ENCODE results near the gene TMOD1. TPM values are rescaled to one million over a fixed set of nuclear protein-coding genes. Genes with fewer than 3 reads are reported as not detected.

TMOD1 gene
- total RNA-seq, 1 donor from 2014 or later: not detected

GRCh38 chr9:97556036-97556720, 54.7 kb downstream of the TMOD1 start:
- H2AFZ ChIP-seq (replicated peaks): no peak overlapping the region
- DNase-seq (ENCODE audit: low spot score): no peak
- no peak overlapping the region for H3K27ac ChIP-seq
- H3K79me2 ChIP-seq (ENCODE audit: low read depth): no peaks in the 10 kb centered on the region
- no peaks in the 10 kb centered on the region for H3K9me3 Mint-ChIP-seq
- H3K27me3 ChIP-seq: no peaks in the 10 kb centered on the region
- no peaks in the 10 kb centered on the region for H3F3A ChIP-seq (ENCODE audit: low read depth)
- no peak overlapping the region for H3K4me2 ChIP-seq
- TF ChIP-seq, protein P1, sequence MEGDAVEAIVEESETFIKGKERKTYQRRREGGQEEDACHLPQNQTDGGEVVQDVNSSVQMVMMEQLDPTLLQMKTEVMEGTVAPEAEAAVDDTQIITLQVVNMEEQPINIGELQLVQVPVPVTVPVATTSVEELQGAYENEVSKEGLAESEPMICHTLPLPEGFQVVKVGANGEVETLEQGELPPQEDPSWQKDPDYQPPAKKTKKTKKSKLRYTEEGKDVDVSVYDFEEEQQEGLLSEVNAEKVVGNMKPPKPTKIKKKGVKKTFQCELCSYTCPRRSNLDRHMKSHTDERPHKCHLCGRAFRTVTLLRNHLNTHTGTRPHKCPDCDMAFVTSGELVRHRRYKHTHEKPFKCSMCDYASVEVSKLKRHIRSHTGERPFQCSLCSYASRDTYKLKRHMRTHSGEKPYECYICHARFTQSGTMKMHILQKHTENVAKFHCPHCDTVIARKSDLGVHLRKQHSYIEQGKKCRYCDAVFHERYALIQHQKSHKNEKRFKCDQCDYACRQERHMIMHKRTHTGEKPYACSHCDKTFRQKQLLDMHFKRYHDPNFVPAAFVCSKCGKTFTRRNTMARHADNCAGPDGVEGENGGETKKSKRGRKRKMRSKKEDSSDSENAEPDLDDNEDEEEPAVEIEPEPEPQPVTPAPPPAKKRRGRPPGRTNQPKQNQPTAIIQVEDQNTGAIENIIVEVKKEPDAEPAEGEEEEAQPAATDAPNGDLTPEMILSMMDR (IDR thresholded peaks at IDR 0.05): no peak
- TF ChIP-seq EZH2 (IDR thresholded peaks at IDR 0.05): no peak
- TF ChIP-seq EZH2phosphoT487 (IDR thresholded peaks at IDR 0.05): no peak
- H3K4me1 Mint-ChIP-seq: peaks cover 5% of the 10 kb centered on the region
- no peak overlapping the region for H3K9ac ChIP-seq
- H3K36me3 Mint-ChIP-seq: no peaks in the 10 kb centered on the region
- H3K9me3 ChIP-seq (ENCODE audit: low read depth): no peaks in the 10 kb centered on the region
- no peaks in the 10 kb centered on the region for H4K20me1 ChIP-seq (ENCODE audit: low read depth)
- peak overlapping the region; percentile 75 for H3K27ac Mint-ChIP-seq
- no peak overlapping the region for H3K4me3 Mint-ChIP-seq
- H3K27me3 Mint-ChIP-seq (ENCODE audit: insufficient read depth, low read depth): peaks cover 6% of the 10 kb centered on the region
- no peaks in the 10 kb centered on the region for H3K36me3 ChIP-seq
- H3K4me1 ChIP-seq: peaks cover 7% of the 10 kb centered on the region
- H3K4me3 ChIP-seq: no peak overlapping the region

DNA sequence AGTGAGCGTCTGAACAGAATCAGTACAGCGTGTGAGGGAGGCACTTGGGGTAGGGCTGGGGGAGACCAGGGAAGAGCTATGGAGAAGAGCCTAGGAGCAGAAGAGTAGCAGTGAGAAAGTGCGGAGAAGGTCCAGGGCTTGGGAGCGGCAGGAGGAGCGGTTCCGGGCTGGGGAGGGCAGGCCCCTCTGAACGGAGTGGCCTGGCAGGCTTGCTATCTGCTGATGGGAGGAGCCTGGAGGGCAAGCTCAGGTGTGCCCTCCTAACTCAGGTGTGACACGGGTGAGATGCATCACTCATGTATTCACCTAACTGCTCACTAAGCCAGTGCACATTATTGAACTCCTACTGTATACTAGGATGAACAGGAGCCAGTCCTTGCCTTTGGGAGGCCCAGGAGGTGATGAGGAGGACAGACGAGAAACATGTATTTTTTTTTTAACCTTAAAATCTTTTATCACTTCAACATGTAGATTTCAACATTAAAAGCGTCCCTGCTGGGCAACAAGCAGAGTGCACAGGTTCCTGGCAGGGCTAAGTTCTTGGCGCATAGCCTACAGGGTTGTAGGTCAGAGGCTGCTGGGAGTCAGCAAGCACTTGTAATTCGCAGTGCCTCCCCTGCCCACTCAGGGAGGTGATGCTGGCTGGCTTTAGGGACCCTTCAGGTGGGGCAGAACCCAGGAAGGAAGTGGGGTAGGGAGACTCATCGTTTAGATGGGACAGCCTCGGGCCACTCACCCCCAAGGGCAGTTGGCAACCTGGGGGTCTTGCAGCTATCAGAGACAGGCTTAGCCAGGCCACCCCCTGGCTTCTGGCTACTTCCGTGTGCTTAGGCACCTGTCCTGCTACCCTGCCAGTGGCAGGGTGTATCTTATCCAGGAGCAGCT, 55.5 kb downstream of the TMOD1 start:
- peaks cover 7% of the 10 kb centered on the region for H3K4me1 ChIP-seq
- Mint-ChIP-seq H3K36me3 (no peaks in the 10 kb centered on the region), H3K4me3 (no peak overlapping the region), H3K27me3 (ENCODE audit: insufficient read depth, low read depth) (peaks cover 6% of the 10 kb centered on the region), H3K9me3 (no peaks in the 10 kb centered on the region), H3K27ac (no peak overlapping the region), H3K4me1 (peaks cover 5% of the 10 kb centered on the region)
- no peak for DNase-seq (ENCODE audit: low spot score)
- no peaks in the 10 kb centered on the region for H3K79me2 ChIP-seq (ENCODE audit: low read depth)
- no peaks in the 10 kb centered on the region for H4K20me1 ChIP-seq (ENCODE audit: low read depth)
- H3K9ac ChIP-seq: no peak overlapping the region
- H2AFZ ChIP-seq (replicated peaks): no peak overlapping the region
- H3K4me2 ChIP-seq: no peak overlapping the region
- H3K4me3 ChIP-seq: no peak overlapping the region
- no peak overlapping the region for H3K27ac ChIP-seq
- H3K27me3 ChIP-seq: no peaks in the 10 kb centered on the region
- H3K9me3 ChIP-seq (ENCODE audit: low read depth): no peaks in the 10 kb centered on the region
- no peaks in the 10 kb centered on the region for H3F3A ChIP-seq (ENCODE audit: low read depth)
- TF ChIP-seq EZH2 (IDR thresholded peaks at IDR 0.05) (no peak), EZH2phosphoT487 (IDR thresholded peaks at IDR 0.05) (no peak)
- TF ChIP-seq, protein P1 (IDR thresholded peaks at IDR 0.05): no peak
- H3K36me3 ChIP-seq: no peaks in the 10 kb centered on the region

DNA sequence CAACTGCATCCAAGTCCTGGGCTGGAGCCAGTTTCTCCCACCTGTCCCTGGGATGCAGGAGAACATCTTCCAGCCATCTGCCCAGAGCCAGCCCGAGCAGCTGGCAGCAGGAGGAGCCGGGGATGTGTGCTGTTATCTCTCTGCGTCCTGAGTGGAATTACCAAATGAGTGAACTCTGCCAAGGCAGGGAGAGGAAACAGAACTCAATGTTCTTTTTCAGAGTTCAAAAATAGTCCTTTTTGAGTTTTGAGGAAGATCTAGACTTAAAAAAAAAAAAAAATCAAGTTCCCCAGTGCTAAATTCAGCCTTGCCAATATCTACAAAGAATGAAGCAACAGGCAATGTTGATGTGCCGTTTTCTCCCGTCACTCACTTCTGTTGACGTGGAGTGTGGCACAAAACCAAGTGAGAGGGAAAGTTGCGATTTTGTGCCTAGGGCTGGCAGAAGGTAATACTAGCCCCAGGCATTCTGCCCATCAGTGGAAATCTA, 56.2 kb downstream of the TMOD1 start:
- peaks cover 8% of the 10 kb centered on the region for H3K27me3 Mint-ChIP-seq (ENCODE audit: insufficient read depth, low read depth)
- H3K4me3 ChIP-seq: no peak overlapping the region
- peaks cover 5% of the 10 kb centered on the region for H3K4me1 Mint-ChIP-seq
- H3K36me3 ChIP-seq: no peaks in the 10 kb centered on the region
- H4K20me1 ChIP-seq (ENCODE audit: low read depth): no peaks in the 10 kb centered on the region
- DNase-seq (ENCODE audit: low spot score): no peak
- no peaks in the 10 kb centered on the region for H3K27me3 ChIP-seq
- H3K27ac ChIP-seq: no peak overlapping the region
- TF ChIP-seq EZH2phosphoT487 (IDR thresholded peaks at IDR 0.05): no peak
- no peak for TF ChIP-seq EZH2 (IDR thresholded peaks at IDR 0.05)
- TF ChIP-seq, protein P1 (IDR thresholded peaks at IDR 0.05): no peak
- H3F3A ChIP-seq (ENCODE audit: low read depth): no peaks in the 10 kb centered on the region
- peaks cover 7% of the 10 kb centered on the region for H3K4me1 ChIP-seq
- no peaks in the 10 kb centered on the region for H3K9me3 Mint-ChIP-seq
- H3K27ac Mint-ChIP-seq: no peak overlapping the region
- H3K9me3 ChIP-seq (ENCODE audit: low read depth): no peaks in the 10 kb centered on the region
- H3K4me3 Mint-ChIP-seq: no peak overlapping the region
- H3K4me2 ChIP-seq: no peak overlapping the region
- no peak overlapping the region for H3K9ac ChIP-seq
- no peaks in the 10 kb centered on the region for H3K79me2 ChIP-seq (ENCODE audit: low read depth)
- H2AFZ ChIP-seq (replicated peaks): no peak overlapping the region
- no peaks in the 10 kb centered on the region for H3K36me3 Mint-ChIP-seq
